HepG2 (cell line): ENCODE data around the gene ERO1A. TPM values are rescaled to one million over a fixed set of nuclear protein-coding genes. Genes with fewer than 3 reads are reported as not detected.

ENCODE experiments used
- AKNA ChIP-seq: sonication (generic); formaldehyde crosslinking; IDR thresholded peaks from 2 replicates; pipeline ENCODE4 v1.4.0; 2020; ENCODE audit warnings: missing genetic modification reagents, borderline replicate concordance
- ARHGAP35 ChIP-seq: sonication (generic); formaldehyde crosslinking; IDR thresholded peaks from 2 replicates; pipeline ENCODE4 v1.9.0; 2022; ENCODE audit warnings: mild to moderate bottlenecking, inconsistent platforms, moderate library complexity, missing genetic modification reagents, borderline replicate concordance
- FOXP4 ChIP-seq: sonication (generic); formaldehyde crosslinking; IDR thresholded peaks from 2 replicates; pipeline ENCODE4 v1.4.0; 2020; ENCODE audit warnings: missing genetic modification reagents
- KDM4B ChIP-seq: sonication (generic); formaldehyde crosslinking; IDR thresholded peaks from 2 replicates; pipeline ENCODE4 v1.4.0; 2020; ENCODE audit warnings: missing genetic modification reagents
- MAFK ChIP-seq, 2 experiments: IDR thresholded peaks in 1 of 2; conservative IDR thresholded peaks in 1 of 2; 2 replicates each; pipeline ENCODE4 v1.6.1; 2011; ENCODE audit warnings: improper control_type of control experiment in 2 of 2, low read length in 2 of 2
- NFKB2 ChIP-seq: sonication (generic); formaldehyde crosslinking; IDR thresholded peaks from 2 replicates; pipeline ENCODE4 v1.4.0; 2020; ENCODE audit warnings: missing genetic modification reagents, borderline replicate concordance
- PBX2 ChIP-seq: IDR thresholded peaks from 2 replicates; pipeline ENCODE4 v1.6.1; 2016; ENCODE audit warnings: control low read depth
- TARDBP ChIP-seq: sonication (generic); formaldehyde crosslinking; IDR thresholded peaks from 2 replicates; pipeline ENCODE4 v1.8.0; 2022; ENCODE audit warnings: mild to moderate bottlenecking, missing genetic modification reagents
- TMF1 ChIP-seq: sonication (generic); formaldehyde crosslinking; IDR thresholded peaks from 2 replicates; pipeline ENCODE4 v1.8.1; 2022; ENCODE audit warnings: low read depth, missing genetic modification reagents
- ZNF264 ChIP-seq: sonication (generic); formaldehyde crosslinking; IDR thresholded peaks from 2 replicates; pipeline ENCODE4 v1.4.0; 2020; ENCODE audit warnings: missing genetic modification reagents
- ZNF746 ChIP-seq: sonication (generic); formaldehyde crosslinking; IDR thresholded peaks from 2 replicates; pipeline ENCODE4 v1.8.0; 2022; ENCODE audit warnings: mild to moderate bottlenecking, missing genetic modification reagents
- ZNF83 ChIP-seq: sonication (generic); formaldehyde crosslinking; IDR thresholded peaks from 2 replicates; pipeline ENCODE4 v1.4.0; 2020; ENCODE audit warnings: missing genetic modification reagents, mild to moderate bottlenecking, borderline replicate concordance
- polyA plus RNA-seq, 8 experiments: library from polyadenylated mRNA; depleted of rRNA in 3 of 8; stranded (reverse) in 7 of 8; unstranded in 1 of 8; fragments of >200 nt; fragmentation: Illumina TruSeq in 4 of 8; extraction: Trizol in 4 of 8; gene quantifications; 2 replicates each; pipeline versions ENCODE4 v1.2.1 to v1.2.3, GENCODE V29; 2011 to 2016; ENCODE audit warnings: low read depth in 4 of 8, missing spikeins in 1 of 8, mixed read lengths in 1 of 8; ENCODE audit not compliant: insufficient read depth in 1 of 8
- total RNA-seq, 5 experiments: library from RNA; depleted of rRNA; stranded (reverse); fragments of >200 nt; fragmentation: Illumina TruSeq; extraction: Trizol; gene quantifications; 2 replicates each; pipeline ENCODE4 v1.2.3, GENCODE V29; 2016; ENCODE audit warnings: low read depth in 1 of 5
- TF ChIP-seq, protein P1 (sequence below): sonication (generic); formaldehyde crosslinking; conservative IDR thresholded peaks from 2 replicates; pipeline ENCODE4 v1.4.0; 2020; ENCODE audit warnings: mild to moderate bottlenecking, missing genetic modification reagents, moderate library complexity
- TF ChIP-seq, protein P2 (sequence below): sonication (generic); formaldehyde crosslinking; IDR thresholded peaks from 2 replicates; pipeline ENCODE4 v1.5.1; 2020; ENCODE audit warnings: missing genetic modification reagents, mild to moderate bottlenecking, borderline replicate concordance

Gene ERO1A
- total and polyA plus RNA-seq, 2 of the 13 experiments (the other 11 are each of a cell fraction or from before 2014, with no cell fraction given), result 60.3 to 137 TPM

DNA sequence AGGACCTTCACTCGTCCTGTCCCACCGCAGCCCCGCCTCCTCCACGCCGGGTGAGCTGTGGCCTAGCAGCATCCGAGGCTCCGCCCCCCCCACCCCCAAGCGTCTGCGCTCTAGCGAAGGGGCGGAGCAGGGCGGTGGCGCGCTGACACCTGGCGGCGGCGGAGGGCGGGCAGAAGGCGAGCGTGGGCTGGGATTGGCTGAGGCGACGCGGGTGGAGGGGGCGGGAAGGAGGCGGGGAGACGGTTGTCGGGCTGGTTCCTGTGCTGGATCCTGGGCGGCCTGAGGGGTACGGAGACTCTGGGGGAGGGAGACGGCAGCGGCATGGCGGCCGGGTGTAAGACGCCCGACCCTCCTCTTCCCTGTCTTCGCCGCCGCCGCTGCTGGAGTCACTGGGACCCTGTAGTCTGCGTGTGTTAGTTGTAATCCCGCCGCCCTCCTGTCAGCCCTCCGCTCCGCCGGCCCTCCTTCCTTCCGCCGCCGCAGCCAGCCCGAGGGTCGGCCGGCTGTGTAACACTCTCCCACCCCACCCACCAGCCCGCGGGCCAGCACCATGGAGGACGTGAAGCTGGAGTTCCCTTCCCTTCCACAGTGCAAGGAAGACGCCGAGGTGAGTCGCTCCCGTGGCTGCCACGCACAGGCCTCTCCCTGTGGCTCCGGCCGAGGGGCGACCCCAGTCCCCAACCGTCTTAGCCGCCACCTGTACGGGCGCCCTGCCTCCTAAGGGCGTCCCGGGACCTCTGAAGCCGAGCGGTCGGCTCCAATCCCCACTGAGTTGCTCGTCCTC lies 34.8 kb upstream of the ERO1A start, which contains the start of gene STYX (continued):
- TF ChIP-seq, protein P1, sequence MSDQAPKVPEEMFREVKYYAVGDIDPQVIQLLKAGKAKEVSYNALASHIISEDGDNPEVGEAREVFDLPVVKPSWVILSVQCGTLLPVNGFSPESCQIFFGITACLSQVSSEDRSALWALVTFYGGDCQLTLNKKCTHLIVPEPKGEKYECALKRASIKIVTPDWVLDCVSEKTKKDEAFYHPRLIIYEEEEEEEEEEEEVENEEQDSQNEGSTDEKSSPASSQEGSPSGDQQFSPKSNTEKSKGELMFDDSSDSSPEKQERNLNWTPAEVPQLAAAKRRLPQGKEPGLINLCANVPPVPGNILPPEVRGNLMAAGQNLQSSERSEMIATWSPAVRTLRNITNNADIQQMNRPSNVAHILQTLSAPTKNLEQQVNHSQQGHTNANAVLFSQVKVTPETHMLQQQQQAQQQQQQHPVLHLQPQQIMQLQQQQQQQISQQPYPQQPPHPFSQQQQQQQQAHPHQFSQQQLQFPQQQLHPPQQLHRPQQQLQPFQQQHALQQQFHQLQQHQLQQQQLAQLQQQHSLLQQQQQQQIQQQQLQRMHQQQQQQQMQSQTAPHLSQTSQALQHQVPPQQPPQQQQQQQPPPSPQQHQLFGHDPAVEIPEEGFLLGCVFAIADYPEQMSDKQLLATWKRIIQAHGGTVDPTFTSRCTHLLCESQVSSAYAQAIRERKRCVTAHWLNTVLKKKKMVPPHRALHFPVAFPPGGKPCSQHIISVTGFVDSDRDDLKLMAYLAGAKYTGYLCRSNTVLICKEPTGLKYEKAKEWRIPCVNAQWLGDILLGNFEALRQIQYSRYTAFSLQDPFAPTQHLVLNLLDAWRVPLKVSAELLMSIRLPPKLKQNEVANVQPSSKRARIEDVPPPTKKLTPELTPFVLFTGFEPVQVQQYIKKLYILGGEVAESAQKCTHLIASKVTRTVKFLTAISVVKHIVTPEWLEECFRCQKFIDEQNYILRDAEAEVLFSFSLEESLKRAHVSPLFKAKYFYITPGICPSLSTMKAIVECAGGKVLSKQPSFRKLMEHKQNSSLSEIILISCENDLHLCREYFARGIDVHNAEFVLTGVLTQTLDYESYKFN, result peak; percentile 53
- TF ChIP-seq MAFK (conservative IDR thresholded peaks at IDR 0.05 in 1 of 2, IDR thresholded peaks at IDR 0.05 in 1 of 2; ENCODE audit: low read length in 2 of 2), result no peak
- TF ChIP-seq, protein P2, sequence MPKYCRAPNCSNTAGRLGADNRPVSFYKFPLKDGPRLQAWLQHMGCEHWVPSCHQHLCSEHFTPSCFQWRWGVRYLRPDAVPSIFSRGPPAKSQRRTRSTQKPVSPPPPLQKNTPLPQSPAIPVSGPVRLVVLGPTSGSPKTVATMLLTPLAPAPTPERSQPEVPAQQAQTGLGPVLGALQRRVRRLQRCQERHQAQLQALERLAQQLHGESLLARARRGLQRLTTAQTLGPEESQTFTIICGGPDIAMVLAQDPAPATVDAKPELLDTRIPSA (CRISPR knock-in tag), result no peak
- TF ChIP-seq ARHGAP35 (CRISPR knock-in tag), result 0 out of 2 replicates have a peak, but pooled peaks have one; percentile 8
- TF ChIP-seq TMF1 (CRISPR knock-in tag), result no peak
- TF ChIP-seq ZNF746 (CRISPR knock-in tag), result no peak
- peak; percentile 66; the same call in 1 of the 2 replicates for TF ChIP-seq KDM4B (CRISPR knock-in tag)
- no peak for TF ChIP-seq ZNF264 (CRISPR knock-in tag)
- no peak for TF ChIP-seq AKNA (CRISPR knock-in tag)
- peak; percentile 43; the same call in 1 of the 2 replicates for TF ChIP-seq NFKB2 (CRISPR knock-in tag)
- no peak for TF ChIP-seq PBX2 (CRISPR knock-in tag)
- TF ChIP-seq ZNF83 (CRISPR knock-in tag), result no peak
- 0 out of 2 replicates have a peak, but pooled peaks have one; percentile 30 for TF ChIP-seq TARDBP (CRISPR knock-in tag)
- TF ChIP-seq FOXP4 (CRISPR knock-in tag), result peak; percentile 46; the same call in 1 of the 2 replicates
